CD14-positive monocyte (primary cell): ENCODE measurements around the gene RETREG1. TPM values are rescaled to one million over a fixed set of nuclear protein-coding genes. Genes with fewer than 3 reads are reported as not detected.

Experiments used
- DNase-seq, 3 donors: peaks; one replicate each; pipeline ENCODE4 v3.0.0-alpha.2; 2011 to 2022
- H2AFZ ChIP-seq: 2 replicates; pipeline ENCODE4 v1.6.0; 2012; ENCODE audit warnings: mild to moderate bottlenecking, low read depth, low read length, inconsistent platforms; ENCODE audit not compliant: insufficient read depth, poor library complexity, severe bottlenecking
- H3K27ac ChIP-seq, 2 donors: 1 replicate in 1 of 2; 2 replicates in 1 of 2; pipeline ENCODE4 v1.5.1; 2012 to 2013; ENCODE audit warnings: low read length in 2 of 2, control low read depth in 1 of 2, inconsistent platforms in 1 of 2, low read depth in 1 of 2, mild to moderate bottlenecking in 1 of 2
- H3K27me3 ChIP-seq, 2 donors: one replicate each; pipeline versions ENCODE4 v1.6.0 to v1.6.1; 2011 to 2013; ENCODE audit warnings: low read length in 2 of 2; ENCODE audit not compliant: control insufficient read depth in 2 of 2, insufficient read depth in 2 of 2
- H3K36me3 ChIP-seq, 2 donors: replicated peaks in 1 of 2; 1 replicate in 1 of 2; 2 replicates in 1 of 2; pipeline versions ENCODE4 v1.5.1 to v1.6.1; 2012 to 2013; ENCODE audit warnings: low read length in 2 of 2, control low read depth in 1 of 2, inconsistent platforms in 1 of 2, mild to moderate bottlenecking in 1 of 2; ENCODE audit not compliant: insufficient read depth in 2 of 2, control insufficient read depth in 1 of 2
- H3K4me1 ChIP-seq, 2 donors: 1 replicate in 1 of 2; 2 replicates in 1 of 2; pipeline versions ENCODE4 v1.5.1 to v1.6.1; 2012 to 2013; ENCODE audit warnings: low read length in 2 of 2, control low read depth in 1 of 2, inconsistent platforms in 1 of 2, mild to moderate bottlenecking in 1 of 2, moderate library complexity in 1 of 2; ENCODE audit not compliant: insufficient read depth in 2 of 2, control insufficient read depth in 1 of 2
- H3K4me2 ChIP-seq: replicated peaks from 2 replicates; pipeline ENCODE3; 2012; ENCODE audit warnings: low read length, moderate library complexity, mild to moderate bottlenecking; ENCODE audit not compliant: poor library complexity, severe bottlenecking; ENCODE audit errors: extremely low read depth
- H3K4me3 ChIP-seq, 3 experiments: fragments of 200-600 bp in 1 of 3; sonication (generic) in 1 of 3; replicated peaks in 1 of 3; 1 replicate in 2 of 3; 2 replicates in 1 of 3; pipeline ENCODE4 v1.5.1; 2011 to 2013; ENCODE audit warnings: low read length in 3 of 3, mild to moderate bottlenecking in 3 of 3, control low read depth in 2 of 3, low read depth in 2 of 3, inconsistent platforms in 1 of 3, moderate library complexity in 1 of 3
- H3K79me2 ChIP-seq: 2 replicates; pipeline ENCODE4 v1.6.0; 2012; ENCODE audit warnings: mild to moderate bottlenecking, control low read depth, inconsistent platforms, low read length, moderate library complexity; ENCODE audit not compliant: insufficient read depth
- H3K9ac ChIP-seq: 2 replicates; pipeline ENCODE4 v1.6.0; 2017; ENCODE audit warnings: low read length, mild to moderate bottlenecking; ENCODE audit not compliant: insufficient read depth, poor library complexity, severe bottlenecking
- H3K9me3 ChIP-seq, 2 donors: replicated peaks in 1 of 2; 1 replicate in 1 of 2; 2 replicates in 1 of 2; pipeline versions ENCODE4 v1.5.1 to v1.6.1; 2012 to 2013; ENCODE audit warnings: low read length in 2 of 2, control low read depth in 1 of 2; ENCODE audit not compliant: control insufficient read depth in 1 of 2, insufficient read depth in 1 of 2
- H4K20me1 ChIP-seq: 2 replicates; pipeline ENCODE4 v1.6.0; 2012; ENCODE audit warnings: mild to moderate bottlenecking, low read length, control low read depth, moderate library complexity; ENCODE audit not compliant: insufficient read depth
- H3K27ac Mint-ChIP-seq, 7 donors: one replicate each; pipeline ENCODE4 v1.8.0; 2020; ENCODE audit warnings: mild to moderate bottlenecking in 7 of 7, mixed read lengths in 7 of 7, moderate library complexity in 6 of 7, inconsistent platforms in 2 of 7
- H3K27me3 Mint-ChIP-seq, 3 donors: one replicate each; pipeline ENCODE4 v1.8.0; 2021 to 2022; ENCODE audit warnings: low read depth in 3 of 3, mild to moderate bottlenecking in 3 of 3, mixed read lengths in 3 of 3, moderate library complexity in 3 of 3, inconsistent platforms in 1 of 3
- H3K36me3 Mint-ChIP-seq, 2 donors: one replicate each; pipeline ENCODE4 v1.8.0; 2020; ENCODE audit warnings: mixed read lengths in 2 of 2, inconsistent platforms in 1 of 2, mild to moderate bottlenecking in 1 of 2
- H3K4me1 Mint-ChIP-seq: one replicate; pipeline ENCODE4 v1.8.0; 2020; ENCODE audit warnings: mild to moderate bottlenecking, mixed read lengths
- H3K4me3 Mint-ChIP-seq, 2 donors: one replicate each; pipeline ENCODE4 v1.8.0; 2020; ENCODE audit warnings: mild to moderate bottlenecking in 2 of 2, mixed read lengths in 2 of 2, moderate library complexity in 1 of 2
- H3K9me3 Mint-ChIP-seq, 7 donors: one replicate each; pipeline ENCODE4 v1.8.0; 2020 to 2022; ENCODE audit warnings: mixed read lengths in 7 of 7, mild to moderate bottlenecking in 6 of 7, moderate library complexity in 6 of 7, inconsistent platforms in 2 of 7
- CTCF ChIP-seq: fragments of 200-600 bp; IDR thresholded peaks from one replicate; pipeline ENCODE4 v1.8.0; 2022; ENCODE audit warnings: antibody characterized with exemption, mild to moderate bottlenecking
- WGBS: methylation state at CpG from one replicate; pipeline ENCODE4 v1.1.5; 2013; ENCODE audit warnings: missing lambda C conversion rate; ENCODE audit not compliant: insufficient coverage; 5-methylcytosine and 5-hydroxymethylcytosine counted together
- intact Hi-C, 2 donors: fragments of 100-400 bp; cut with micrococcal nuclease; formaldehyde crosslinking; loops; one replicate each; pipeline versions ENCODE4 v1.15.0 to v1.15.1; 2023
- polyA plus RNA-seq, 3 donors: library from polyadenylated mRNA; depleted of rRNA in 1 of 3; unstranded in 2 of 3; stranded (reverse) in 1 of 3; fragments of 300-500 nt in 2 of 3; fragments of >200 nt in 1 of 3; fragmentation: Illumina TruSeq in 2 of 3; gene quantifications; 1 replicate in 2 of 3; 2 replicates in 1 of 3; pipeline ENCODE4 v1.2.3, GENCODE V29; 2012 to 2021

RETREG1 gene
- polyA plus RNA-seq, 3 donors: 3.5 to 6.4 (median 4.7) TPM

- no peak for TF ChIP-seq CTCF
- Mint-ChIP-seq H3K27ac (peak overlapping the region; percentile 16 to 95 (median 91)), H3K4me3 (no peak overlapping the region), H3K36me3 (no peaks in the 10 kb centered on the region), H3K4me1 (peaks cover 68% of the 10 kb centered on the region), H3K27me3 (peaks cover 0 to 4% (median 0%) of the 10 kb centered on the region in 3 donors), H3K9me3 (no peaks in the 10 kb centered on the region)
- Histone ChIP-seq H3K27me3 (no peaks in the 10 kb centered on the region), H3K4me2 (peak overlapping the region; percentile 15), H3K36me3 (no peaks in the 10 kb centered on the region), H2AFZ (no peak overlapping the region), H3K27ac (peak overlapping the region; percentile 41 to 84), H3K4me1 (peaks cover 66 to 69% of the 10 kb centered on the region in 2 donors), H3K79me2 (no peaks in the 10 kb centered on the region), H3K9ac (no peak overlapping the region), H4K20me1 (no peaks in the 10 kb centered on the region), H3K9me3 (no peaks in the 10 kb centered on the region), H3K4me3 (peak overlapping the region in 1 of 3 experiments; percentile 18)
- 30% methylated on average over 2 of the region's 5 CpGs for WGBS
- DNase-seq: peak; percentile 73 to 87 (median 85)
- intact Hi-C loops: loop anchor here (10.0 kb wide), 3 partner anchors 162 to 488 kb away; partner anchors contain the start of gene ZNF622 (in 1 of the 2)
These were observed 10.0 kb upstream of the RETREG1 start for GRCh38 chr5:16626696-16627264.

- Histone ChIP-seq H3K9ac (no peak overlapping the region), H3K27ac (peak overlapping the region; percentile 37 to 61), H2AFZ (no peak overlapping the region), H3K4me2 (peak overlapping the region; percentile 27), H4K20me1 (no peaks in the 10 kb centered on the region), H3K4me1 (peaks cover 64 to 67% of the 10 kb centered on the region in 2 donors), H3K27me3 (no peaks in the 10 kb centered on the region), H3K36me3 (no peaks in the 10 kb centered on the region), H3K79me2 (no peaks in the 10 kb centered on the region), H3K9me3 (no peaks in the 10 kb centered on the region), H3K4me3 (peak overlapping the region in 1 of 3 experiments; percentile 8)
- Mint-ChIP-seq H3K4me1 (peaks cover 63% of the 10 kb centered on the region), H3K4me3 (no peak overlapping the region), H3K27me3 (peaks cover 0 to 6% (median 1%) of the 10 kb centered on the region in 3 donors), H3K36me3 (no peaks in the 10 kb centered on the region), H3K27ac (peak overlapping the region; percentile 72 to 95 (median 88)), H3K9me3 (no peaks in the 10 kb centered on the region)
- WGBS: 0% methylated on average over 1 of the region's 3 CpGs
- intact Hi-C loops: loop anchor here (10.0 kb wide), 3 partner anchors 160 to 490 kb away; partner anchors contain the start of gene ZNF622 (in 1 of the 2)
- TF ChIP-seq CTCF: no peak
- DNase-seq: peak; percentile 57 to 93 (median 73)
These were observed 8.3 kb upstream of the RETREG1 start for GRCh38 chr5:16625096-16625495.
